Mesothelial cell of epicardium (in vitro differentiated cells): ENCODE data around the gene INPP4B. TPM values are rescaled to one million over a fixed set of nuclear protein-coding genes. Genes with fewer than 3 reads are reported as not detected.

Source experiments
- DNase-seq, 2 experiments: peaks; one replicate each; pipeline ENCODE4 v3.0.0; 2021; ENCODE audit warnings: low spot score in 2 of 2; ENCODE audit not compliant: unreplicated experiment in 2 of 2
- H3K27ac Mint-ChIP-seq: 2 replicates; pipeline ENCODE4 v1.8.0; 2021; ENCODE audit warnings: mixed read lengths
- H3K27me3 Mint-ChIP-seq: 2 replicates; pipeline ENCODE4 v1.8.0; 2021; ENCODE audit warnings: low read depth, mixed read lengths
- H3K36me3 Mint-ChIP-seq: 2 replicates; pipeline ENCODE4 v1.8.0; 2021; ENCODE audit warnings: mixed read lengths
- H3K4me1 Mint-ChIP-seq: 2 replicates; pipeline ENCODE4 v1.8.0; 2021; ENCODE audit warnings: mixed read lengths
- H3K4me3 Mint-ChIP-seq: 2 replicates; pipeline ENCODE4 v1.8.0; 2021; ENCODE audit warnings: mild to moderate bottlenecking, moderate library complexity, mixed read lengths
- H3K9me3 Mint-ChIP-seq: 2 replicates; pipeline ENCODE4 v1.8.0; 2021; ENCODE audit warnings: mixed read lengths
- total RNA-seq: library from RNA; stranded (reverse); gene quantifications from 3 replicates; pipeline ENCODE4 v1.2.1, GENCODE V29; 2021
- TF ChIP-seq, protein P1 (sequence below): fragments of 200-600 bp; sonication (generic); IDR thresholded peaks from one replicate; pipeline ENCODE4 v1.5.0; 2021; ENCODE audit warnings: antibody characterized with exemption; ENCODE audit not compliant: unreplicated experiment

The INPP4B gene
- total RNA-seq, 1 donor from 2014 or later: 35.4 TPM

DNA sequence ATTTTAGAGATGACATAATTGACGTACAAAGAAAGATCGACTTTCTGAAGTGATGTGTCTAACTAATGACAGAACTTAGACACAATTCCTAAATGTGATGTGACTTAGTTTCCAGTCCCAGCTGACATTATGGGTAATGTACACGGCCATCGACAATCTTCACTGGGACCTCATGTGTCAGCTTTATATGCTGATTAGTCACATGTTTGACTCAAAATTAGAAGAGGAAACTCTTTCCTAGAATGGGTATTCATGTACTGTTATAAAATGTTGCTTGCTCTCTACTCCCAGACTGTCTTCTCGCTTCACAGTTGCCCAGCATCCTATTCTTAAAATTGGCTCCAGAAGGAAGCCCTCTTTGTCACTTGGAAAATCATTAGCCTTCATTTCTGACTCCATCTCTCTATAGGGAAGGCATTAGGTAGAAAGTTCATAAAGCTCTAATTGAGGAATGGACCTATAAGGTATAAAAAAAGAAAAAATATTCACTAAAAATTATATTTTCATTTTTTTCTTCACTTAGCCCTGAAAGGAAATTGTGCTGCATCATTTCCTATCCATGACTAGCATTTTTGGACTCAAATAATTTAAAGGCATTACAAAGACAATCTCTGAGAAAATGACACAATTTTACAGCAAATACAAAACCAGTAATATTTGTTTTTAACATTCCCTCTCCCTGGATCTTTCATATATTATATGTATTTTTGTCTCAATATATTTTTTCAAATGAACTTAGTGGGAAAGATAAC, 554.6 kb downstream of the INPP4B start:
- Mint-ChIP-seq H3K4me3 (no peak overlapping the region), H3K27me3 (no peaks in the 10 kb centered on the region), H3K9me3 (peaks cover 9% of the 10 kb centered on the region), H3K4me1 (peaks cover 14% of the 10 kb centered on the region), H3K36me3 (peaks cover 8% of the 10 kb centered on the region), H3K27ac (peak overlapping the region; percentile 1)
- TF ChIP-seq, protein P1, sequence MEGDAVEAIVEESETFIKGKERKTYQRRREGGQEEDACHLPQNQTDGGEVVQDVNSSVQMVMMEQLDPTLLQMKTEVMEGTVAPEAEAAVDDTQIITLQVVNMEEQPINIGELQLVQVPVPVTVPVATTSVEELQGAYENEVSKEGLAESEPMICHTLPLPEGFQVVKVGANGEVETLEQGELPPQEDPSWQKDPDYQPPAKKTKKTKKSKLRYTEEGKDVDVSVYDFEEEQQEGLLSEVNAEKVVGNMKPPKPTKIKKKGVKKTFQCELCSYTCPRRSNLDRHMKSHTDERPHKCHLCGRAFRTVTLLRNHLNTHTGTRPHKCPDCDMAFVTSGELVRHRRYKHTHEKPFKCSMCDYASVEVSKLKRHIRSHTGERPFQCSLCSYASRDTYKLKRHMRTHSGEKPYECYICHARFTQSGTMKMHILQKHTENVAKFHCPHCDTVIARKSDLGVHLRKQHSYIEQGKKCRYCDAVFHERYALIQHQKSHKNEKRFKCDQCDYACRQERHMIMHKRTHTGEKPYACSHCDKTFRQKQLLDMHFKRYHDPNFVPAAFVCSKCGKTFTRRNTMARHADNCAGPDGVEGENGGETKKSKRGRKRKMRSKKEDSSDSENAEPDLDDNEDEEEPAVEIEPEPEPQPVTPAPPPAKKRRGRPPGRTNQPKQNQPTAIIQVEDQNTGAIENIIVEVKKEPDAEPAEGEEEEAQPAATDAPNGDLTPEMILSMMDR: no peak
- no peak for DNase-seq

DNA sequence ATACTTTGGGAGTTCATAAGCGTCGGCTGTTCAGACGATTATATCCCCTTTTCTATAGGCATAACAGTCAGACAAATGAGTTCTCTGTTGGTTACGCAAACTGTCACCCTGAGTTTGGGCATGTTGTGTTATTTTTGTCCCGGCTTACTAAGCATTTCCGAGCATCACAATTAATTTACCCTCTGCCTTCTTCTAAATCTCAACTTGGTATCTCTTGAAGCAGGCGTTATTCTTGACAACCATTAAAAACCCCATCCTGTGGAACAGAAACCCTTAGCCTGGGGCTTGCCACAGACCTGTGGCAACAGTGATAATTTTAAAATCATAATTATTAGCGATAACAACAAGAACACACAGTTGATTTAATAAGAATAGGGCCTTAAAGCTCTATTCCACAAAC, 558.7 kb downstream of the INPP4B start:
- no peak overlapping the region for H3K4me3 Mint-ChIP-seq
- peaks cover 8% of the 10 kb centered on the region for H3K36me3 Mint-ChIP-seq
- peaks cover 8% of the 10 kb centered on the region for H3K4me1 Mint-ChIP-seq
- H3K27me3 Mint-ChIP-seq: no peaks in the 10 kb centered on the region
- H3K9me3 Mint-ChIP-seq: peaks cover 6% of the 10 kb centered on the region
- DNase-seq: no peak
- TF ChIP-seq, protein P1: no peak
- no peak overlapping the region for H3K27ac Mint-ChIP-seq

DNA sequence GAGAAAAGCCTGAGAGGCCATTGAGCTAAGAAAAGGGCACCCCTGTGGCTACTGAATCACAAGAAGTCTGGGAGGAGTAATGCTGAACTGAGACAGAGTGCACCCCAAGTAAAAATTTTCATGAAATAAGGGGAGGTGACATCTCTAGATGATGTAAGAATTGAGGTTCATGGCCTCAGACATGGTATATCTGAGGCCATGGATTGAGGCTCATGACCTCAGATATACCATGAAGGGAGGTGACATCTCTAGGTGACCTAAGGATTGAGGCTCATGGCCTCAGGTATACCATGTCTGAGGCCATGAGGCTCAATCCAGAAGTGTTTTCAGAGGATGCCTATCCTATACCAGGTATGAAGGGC, 560.9 kb downstream of the INPP4B start:
- peaks cover 2% of the 10 kb centered on the region for H3K4me1 Mint-ChIP-seq
- no peak overlapping the region for H3K4me3 Mint-ChIP-seq

DNA sequence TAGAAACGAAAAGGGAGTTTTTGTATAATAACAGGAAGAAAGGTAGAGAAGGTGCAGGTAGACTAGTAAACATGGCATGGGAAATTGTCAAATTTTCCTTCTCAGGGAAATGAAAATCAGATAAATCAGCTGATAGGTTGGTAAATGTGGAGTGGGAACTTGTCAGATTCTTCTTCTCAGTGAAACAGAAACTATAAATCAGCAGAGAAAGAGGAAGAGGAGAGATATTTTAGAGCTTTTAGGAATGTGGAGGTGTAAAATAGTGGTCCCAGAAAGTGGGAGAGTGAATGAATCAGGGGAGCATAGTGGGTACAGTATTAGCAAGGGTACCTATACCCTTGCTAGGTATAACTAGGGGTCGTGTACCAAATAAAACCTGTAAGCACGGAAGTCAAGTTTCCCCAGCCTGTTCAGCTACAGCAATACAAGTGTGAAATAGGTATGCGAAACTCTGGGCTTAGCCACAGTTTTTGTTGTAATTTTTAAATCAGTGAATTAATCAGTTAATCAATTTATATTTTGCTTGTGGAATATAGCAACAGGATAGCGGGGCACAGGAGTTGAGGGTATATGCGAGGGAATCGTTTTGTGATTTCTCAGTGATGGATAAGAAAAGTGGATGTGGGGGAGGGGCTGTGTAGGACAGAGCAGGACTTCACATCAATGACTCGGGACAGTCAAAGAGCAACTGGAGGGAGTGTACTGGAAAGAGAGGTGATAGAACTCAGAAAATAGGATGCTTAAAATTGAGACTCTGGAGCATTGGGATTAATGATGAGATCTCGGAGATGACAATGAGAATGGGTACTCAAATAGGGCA, 561.5 kb downstream of the INPP4B start:
- H3K27ac Mint-ChIP-seq: no peak overlapping the region
- H3K9me3 Mint-ChIP-seq: peaks cover 2% of the 10 kb centered on the region
- H3K4me1 Mint-ChIP-seq: peaks cover 2% of the 10 kb centered on the region
- DNase-seq: no peak
- H3K36me3 Mint-ChIP-seq: peaks cover 1% of the 10 kb centered on the region
- no peaks in the 10 kb centered on the region for H3K27me3 Mint-ChIP-seq
- TF ChIP-seq, protein P1: no peak
- no peak overlapping the region for H3K4me3 Mint-ChIP-seq

More for the DNA sequence above, 560.9 kb downstream of the INPP4B start:
- Mint-ChIP-seq H3K36me3 (peaks cover 5% of the 10 kb centered on the region), H3K9me3 (peaks cover 6% of the 10 kb centered on the region), H3K27me3 (no peaks in the 10 kb centered on the region), H3K27ac (no peak overlapping the region)
- DNase-seq: no peak
- TF ChIP-seq, protein P1: no peak

DNA sequence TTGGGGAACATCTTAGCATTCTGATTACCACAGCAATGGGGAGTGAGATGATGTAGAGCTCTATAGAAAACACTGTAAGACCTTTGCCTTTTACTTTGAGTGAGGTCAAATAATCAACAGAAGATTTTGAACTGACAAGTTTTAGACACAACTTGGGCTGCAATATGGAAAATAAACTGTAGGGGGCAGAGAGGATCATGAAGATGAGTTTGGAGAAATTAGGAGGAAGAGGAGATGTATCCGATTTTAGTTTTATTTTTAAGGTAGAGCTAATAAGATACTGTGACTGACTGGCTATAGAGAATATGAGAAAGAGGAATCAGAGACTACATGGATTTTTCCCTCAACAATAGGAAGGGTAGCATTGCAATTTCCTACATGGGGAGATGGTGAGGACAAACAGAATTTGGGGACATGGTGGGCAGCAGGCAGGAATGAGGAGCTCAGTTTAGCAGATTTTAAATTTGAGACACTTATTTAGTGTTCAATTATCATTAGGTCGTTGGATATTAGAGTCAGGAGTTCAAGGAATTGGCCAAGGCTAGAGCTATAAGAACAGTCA, 563.1 kb downstream of the INPP4B start:
- TF ChIP-seq, protein P1: peak; percentile 66
- Mint-ChIP-seq H3K9me3 (no peaks in the 10 kb centered on the region), H3K27me3 (no peaks in the 10 kb centered on the region), H3K27ac (no peak overlapping the region), H3K36me3 (no peaks in the 10 kb centered on the region), H3K4me1 (peaks cover 2% of the 10 kb centered on the region), H3K4me3 (no peak overlapping the region)
- DNase-seq: no peak
